ENCODE measurements around the gene TRAIP.
"Not testable (repeated sequence)": the region's sequence is repeated elsewhere in the genome, so short reads cannot be mapped to it uniquely, and the experiment has no call there.

The TRAIP gene, protein sequence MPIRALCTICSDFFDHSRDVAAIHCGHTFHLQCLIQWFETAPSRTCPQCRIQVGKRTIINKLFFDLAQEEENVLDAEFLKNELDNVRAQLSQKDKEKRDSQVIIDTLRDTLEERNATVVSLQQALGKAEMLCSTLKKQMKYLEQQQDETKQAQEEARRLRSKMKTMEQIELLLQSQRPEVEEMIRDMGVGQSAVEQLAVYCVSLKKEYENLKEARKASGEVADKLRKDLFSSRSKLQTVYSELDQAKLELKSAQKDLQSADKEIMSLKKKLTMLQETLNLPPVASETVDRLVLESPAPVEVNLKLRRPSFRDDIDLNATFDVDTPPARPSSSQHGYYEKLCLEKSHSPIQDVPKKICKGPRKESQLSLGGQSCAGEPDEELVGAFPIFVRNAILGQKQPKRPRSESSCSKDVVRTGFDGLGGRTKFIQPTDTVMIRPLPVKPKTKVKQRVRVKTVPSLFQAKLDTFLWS

GRCh38 chr3:49856181-49857005, at the start of gene TRAIP:
TRAIP (minus strand) TSS chr3:49856564; CDS start chr3:49856453, 111 bp downstream.
- DNase-seq, result peak; percentile 70

DNA sequence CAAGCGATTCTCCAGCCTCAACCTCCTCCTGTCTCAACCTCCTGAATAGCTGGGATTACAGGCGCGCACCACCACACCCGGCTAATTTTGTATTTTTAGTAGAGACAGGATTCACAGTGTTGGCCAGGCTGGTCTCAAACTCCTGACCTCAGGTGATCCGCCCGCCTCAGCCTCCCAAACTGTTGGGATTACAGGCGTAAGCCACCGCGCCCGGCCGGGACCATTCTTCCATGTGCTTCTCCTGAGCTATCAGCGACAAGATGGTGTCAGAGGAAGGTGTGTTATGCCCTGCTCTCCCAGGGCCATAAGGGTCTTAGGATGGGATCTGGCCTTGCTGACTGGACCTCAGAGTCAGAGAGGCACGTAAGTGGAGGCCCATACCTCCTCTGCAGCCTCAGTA, 48.1 kb upstream of the TRAIP start:
- not testable (repeated sequence) for DNase-seq

- no peak for DNase-seq
Measured at GRCh38 chr3:49903451-49904424, 47.4 kb upstream of the TRAIP start, which contains the start of gene MST1R. MST1R (minus strand) TSS chr3:49903873; CDS start chr3:49903609, 264 bp downstream.

GRCh38 chr3:49902511-49903345, 46.4 kb upstream of the TRAIP start:
- no peak for DNase-seq

GRCh38 chr3:49901366-49902339, 45.3 kb upstream of the TRAIP start:
- DNase-seq, result no peak

DNA sequence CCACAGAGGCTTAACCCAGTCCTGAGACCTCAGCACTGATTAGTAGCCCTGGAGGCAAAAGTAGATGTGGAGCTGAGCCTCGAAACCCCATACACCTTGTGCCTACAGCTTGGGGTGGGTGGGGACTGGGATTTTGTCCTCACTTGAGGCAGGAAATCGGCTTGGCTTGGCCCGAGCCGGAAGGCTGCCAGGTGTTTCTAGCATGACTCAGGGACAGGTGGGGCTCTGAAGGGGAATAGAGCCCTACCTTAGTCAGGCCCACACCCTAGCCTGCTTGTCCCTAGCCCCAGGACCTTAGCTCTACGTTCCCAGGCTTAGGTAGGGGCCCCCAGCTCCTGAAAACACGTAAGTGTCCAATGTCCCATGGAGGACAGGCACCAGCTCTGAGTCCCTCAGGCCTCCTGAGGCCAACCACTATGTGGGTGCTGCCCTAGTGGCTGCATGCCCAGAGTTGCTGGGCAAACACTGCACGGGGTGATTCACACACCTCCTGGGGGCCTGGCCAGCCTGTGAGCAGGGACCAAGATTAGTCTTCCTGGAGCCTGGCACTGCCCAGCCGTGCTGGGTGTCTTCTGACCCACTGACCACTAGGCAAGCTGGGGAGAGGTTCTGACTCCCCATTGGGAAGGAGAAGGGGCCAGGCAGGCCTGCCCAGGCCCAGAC, 44.3 kb upstream of the TRAIP start:
- no peak for DNase-seq

DNA sequence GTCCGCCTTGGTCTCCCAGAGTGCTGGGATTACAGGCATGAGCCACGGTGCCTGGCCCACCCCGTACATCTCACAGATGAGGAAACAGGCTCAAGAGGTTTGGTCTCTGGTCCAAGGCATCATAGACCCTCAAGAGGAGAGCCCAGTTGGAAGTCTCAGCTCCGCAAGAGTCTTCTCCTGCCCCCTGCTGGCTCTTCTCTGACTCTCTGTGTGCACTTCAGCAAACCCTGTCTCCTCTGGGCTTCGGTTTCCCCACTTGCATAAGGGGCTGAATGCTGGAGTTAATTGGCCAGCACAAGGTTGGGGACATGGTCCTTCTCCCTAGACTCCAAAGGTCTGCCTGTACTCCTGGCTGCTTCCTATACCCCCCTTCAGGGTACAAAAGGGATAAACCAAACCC, 43.5 kb upstream of the TRAIP start:
- no peak for DNase-seq

DNA sequence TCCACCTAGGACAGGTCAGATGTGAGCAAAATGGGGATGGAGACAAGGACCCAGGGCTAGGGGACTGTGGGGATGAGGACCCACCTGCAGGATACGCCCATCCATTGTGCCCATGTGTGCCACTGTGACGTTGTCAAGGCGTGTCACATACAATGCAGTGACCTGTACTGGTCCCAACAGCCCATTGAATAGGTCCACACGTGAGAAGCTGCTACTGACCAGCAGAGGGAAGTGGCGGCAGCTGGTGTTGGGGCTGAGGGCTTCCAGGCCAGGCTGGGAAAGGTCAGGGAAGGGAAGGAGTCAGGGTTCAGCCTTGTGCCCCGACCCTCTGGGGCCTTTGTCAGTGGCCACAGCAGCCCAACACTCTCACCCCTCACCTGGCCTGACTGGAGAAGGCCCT, 42.6 kb upstream of the TRAIP start:
- no peak for DNase-seq

GRCh38 chr3:49896345-49896744, 40.0 kb upstream of the TRAIP start:
- DNase-seq, result no peak

- DNase-seq, result no peak
Measured at GRCh38 chr3:49895791-49896190, 39.4 kb upstream of the TRAIP start.

DNA sequence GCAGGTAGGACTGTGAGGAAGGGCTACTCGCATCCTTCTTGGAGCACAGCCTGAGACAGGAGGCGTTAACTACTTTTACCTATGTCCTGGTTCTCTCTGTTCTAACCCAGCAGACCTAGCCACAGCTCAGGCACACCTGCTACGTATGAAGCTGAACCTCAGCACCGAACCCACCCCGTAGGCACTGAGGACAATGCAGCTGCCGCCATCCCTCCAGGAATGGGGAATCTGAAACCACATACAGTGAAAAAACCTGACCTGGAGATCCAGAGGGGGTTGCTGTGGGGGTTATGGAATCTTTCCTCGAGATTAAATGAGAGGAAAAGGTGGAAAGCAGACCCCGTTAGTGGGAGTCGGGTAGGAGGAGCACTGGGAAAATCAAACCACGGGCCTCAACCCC, 32.9 kb upstream of the TRAIP start:
- DNase-seq, result no peak

- DNase-seq, result no peak
Measured at GRCh38 chr3:49886922-49887265, 30.5 kb upstream of the TRAIP start.

DNA sequence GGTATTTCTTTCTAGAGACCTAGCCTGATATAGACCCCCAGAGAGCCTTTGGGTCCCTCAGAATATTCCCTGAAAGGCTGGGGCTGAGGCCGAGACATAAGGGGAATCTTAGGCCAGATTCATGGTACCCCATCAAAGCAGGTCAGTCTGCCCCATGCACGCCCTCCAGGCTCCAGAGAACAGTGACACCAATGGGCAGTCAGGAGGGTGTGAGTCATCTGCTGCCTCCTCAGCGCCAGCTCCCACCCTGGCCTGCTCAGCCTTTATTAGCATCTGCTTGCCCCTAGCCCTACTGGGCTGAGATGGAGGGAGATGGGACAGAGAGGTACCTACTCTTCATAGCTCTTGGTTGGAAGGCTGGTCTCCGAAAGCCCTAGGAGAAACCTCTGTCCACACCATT, 27.6 kb upstream of the TRAIP start:
- no peak for DNase-seq

GRCh38 chr3:49882166-49882565, 25.8 kb upstream of the TRAIP start:
- DNase-seq, result no peak

DNA sequence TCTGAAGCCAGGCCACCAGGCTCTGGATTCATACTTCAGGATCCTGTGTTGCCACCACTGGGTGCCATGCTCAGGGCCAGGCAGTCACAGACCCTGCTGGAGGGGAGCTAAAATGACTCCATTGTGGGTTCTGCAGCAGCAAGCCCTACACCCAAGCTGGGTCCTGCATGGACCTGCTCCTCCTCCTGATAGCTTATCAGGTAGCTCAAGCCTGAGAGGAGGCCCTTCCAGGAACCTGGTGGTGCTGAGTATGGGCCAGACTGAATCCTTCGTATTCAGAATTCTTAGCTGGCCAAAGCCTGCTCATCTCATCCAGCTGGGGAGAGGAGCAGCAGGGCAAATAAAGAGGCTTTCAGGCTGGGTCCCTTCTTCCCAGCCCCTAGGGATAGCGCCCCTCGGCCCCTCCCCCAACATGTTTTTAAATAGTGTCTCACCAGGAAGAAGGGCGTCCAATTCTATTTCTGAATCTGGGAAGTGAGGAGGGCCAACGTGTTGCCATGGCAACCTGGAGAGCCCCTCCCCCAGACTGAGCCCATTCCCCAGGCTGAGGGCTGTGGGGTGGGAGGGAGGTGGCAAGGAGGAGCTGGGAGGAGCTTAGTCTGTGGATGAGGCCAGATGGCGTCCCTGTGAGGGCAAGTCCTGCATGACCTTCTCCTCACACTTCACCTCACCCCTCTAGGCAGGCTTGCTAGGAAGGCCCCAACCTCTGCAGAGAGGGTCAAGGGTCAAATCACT, 24.4 kb upstream of the TRAIP start:
- no peak for DNase-seq

- DNase-seq, result no peak
Measured at GRCh38 chr3:49879721-49880120, 23.4 kb upstream of the TRAIP start.

DNA sequence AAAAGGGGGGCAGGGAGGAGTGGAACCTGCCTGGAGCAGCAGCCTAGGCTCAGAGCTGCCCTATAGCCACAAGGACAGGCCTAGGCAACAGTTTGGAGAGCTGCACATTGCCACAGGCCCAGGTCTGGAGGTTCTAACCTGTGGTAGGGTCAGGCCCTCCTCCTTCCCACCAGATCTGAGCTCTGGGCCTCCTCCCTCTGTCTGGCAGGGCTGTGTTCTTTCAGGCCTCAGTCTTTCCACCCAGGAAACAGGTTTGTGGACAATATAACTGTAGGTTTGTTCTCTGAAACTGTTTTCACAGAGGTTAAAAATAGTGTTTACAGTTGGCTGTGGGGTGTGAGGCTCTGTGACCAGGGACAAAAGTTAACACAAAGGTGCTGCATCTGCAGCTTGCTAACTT, 22.3 kb upstream of the TRAIP start:
- no peak for DNase-seq

DNA sequence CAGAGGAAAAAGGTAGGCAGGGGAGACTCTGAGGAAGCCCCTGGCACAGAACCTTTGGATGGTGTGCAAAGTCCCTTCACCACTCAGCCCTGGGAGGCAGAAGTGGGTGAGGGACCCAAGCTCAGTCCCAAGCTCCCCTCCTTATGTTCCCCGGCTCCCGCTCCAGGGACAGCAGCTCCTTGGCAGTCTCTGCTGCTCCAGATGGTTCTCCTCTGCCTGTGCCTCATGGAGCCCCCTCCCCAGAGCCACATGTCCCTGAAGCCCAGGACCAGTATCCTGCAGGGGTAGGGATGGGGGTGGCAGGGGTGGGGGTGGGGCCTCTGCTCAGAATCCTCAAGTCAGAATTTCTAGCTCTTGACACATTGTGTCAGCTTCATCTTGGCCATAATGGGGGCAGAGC, 21.4 kb upstream of the TRAIP start:
- DNase-seq, result no peak

- DNase-seq, result no peak
Measured at GRCh38 chr3:49876567-49876966, 20.2 kb upstream of the TRAIP start.

Data from NCI-H1417 treated with DMSO at 0.1 percent for 48 hours (cell line).